ENCODE measurements around the gene TNXB.
A peak's percentile ranks its signal among the peaks of the same experiment; 100 is the strongest.
"Not testable (repeated sequence)": the region's sequence is repeated elsewhere in the genome, so short reads cannot be mapped to it uniquely, and the experiment has no call there.

Gene TNXB

GRCh38 chr6:32050562-32050961 lies 58.6 kb downstream of the TNXB start:
- Histone ChIP-seq H3K27ac (no peak overlapping the region), H3K4me1 (ENCODE audit: low read depth, poor library complexity, severe bottlenecking) (no peaks in the 10 kb centered on the region), H3K36me3 (ENCODE audit: insufficient read depth) (no peaks in the 10 kb centered on the region), H3K79me2 (ENCODE audit: insufficient read depth, low read depth) (no peaks in the 10 kb centered on the region), H3K27me3 (ENCODE audit: insufficient read depth, low read depth) (peaks cover 72% of the 10 kb centered on the region), H4K20me1 (ENCODE audit: insufficient read depth) (no peaks in the 10 kb centered on the region), H3K4me3 (IDR thresholded peaks at IDR 0.05; ENCODE audit: insufficient read depth, low read depth, low read length) (no peak overlapping the region), H3K4me2 (no peak overlapping the region), H2AFZ (ENCODE audit: low read depth) (no peak overlapping the region), H3K9ac (no peak overlapping the region)
- TF ChIP-seq CTCF (conservative IDR thresholded peaks at IDR 0.05; ENCODE audit: low read depth, low read length), result no peak

- not testable (repeated sequence) for H3K27ac ChIP-seq; H3K9ac ChIP-seq; H3K79me2 ChIP-seq (ENCODE audit: insufficient read depth, low read depth); H4K20me1 ChIP-seq (ENCODE audit: insufficient read depth); H3K4me2 ChIP-seq; H3K4me1 ChIP-seq (ENCODE audit: low read depth, poor library complexity, severe bottlenecking); H3K4me3 ChIP-seq (IDR thresholded peaks at IDR 0.05; ENCODE audit: insufficient read depth, low read depth, low read length); H2AFZ ChIP-seq (ENCODE audit: low read depth); H3K36me3 ChIP-seq (ENCODE audit: insufficient read depth)
- H3K27me3 ChIP-seq (ENCODE audit: insufficient read depth, low read depth), result peaks cover 64% of the 10 kb centered on the region
Observed at GRCh38 chr6:32049736-32050135, 59.4 kb downstream of the TNXB start.

- not testable (repeated sequence) for H3K4me3 ChIP-seq (IDR thresholded peaks at IDR 0.05; ENCODE audit: insufficient read depth, low read depth, low read length); H3K79me2 ChIP-seq (ENCODE audit: insufficient read depth, low read depth); H4K20me1 ChIP-seq (ENCODE audit: insufficient read depth); H3K4me1 ChIP-seq (ENCODE audit: low read depth, poor library complexity, severe bottlenecking); H3K4me2 ChIP-seq; H3K36me3 ChIP-seq (ENCODE audit: insufficient read depth); H3K27ac ChIP-seq; H2AFZ ChIP-seq (ENCODE audit: low read depth); H3K9ac ChIP-seq
- peaks cover 58% of the 10 kb centered on the region for H3K27me3 ChIP-seq (ENCODE audit: insufficient read depth, low read depth)
Observed at GRCh38 chr6:32049149-32049548, 60.0 kb downstream of the TNXB start.

- H3K27ac ChIP-seq, result no peak overlapping the region
Observed at GRCh38 chr6:32047855-32048766, 61.0 kb downstream of the TNXB start.

GRCh38 chr6:32047539-32047854 lies 61.6 kb downstream of the TNXB start:
- Histone ChIP-seq H3K9ac (no peak overlapping the region), H3K36me3 (ENCODE audit: insufficient read depth) (no peaks in the 10 kb centered on the region), H3K27me3 (ENCODE audit: insufficient read depth, low read depth) (peaks cover 50% of the 10 kb centered on the region), H4K20me1 (ENCODE audit: insufficient read depth) (no peaks in the 10 kb centered on the region), H3K4me1 (ENCODE audit: low read depth, poor library complexity, severe bottlenecking) (no peaks in the 10 kb centered on the region), H3K4me2 (no peak overlapping the region), H3K27ac (no peak overlapping the region), H3K4me3 (IDR thresholded peaks at IDR 0.05; ENCODE audit: insufficient read depth, low read depth, low read length) (no peak overlapping the region), H3K79me2 (ENCODE audit: insufficient read depth, low read depth) (no peaks in the 10 kb centered on the region), H2AFZ (ENCODE audit: low read depth) (no peak overlapping the region)
- TF ChIP-seq CTCF (conservative IDR thresholded peaks at IDR 0.05; ENCODE audit: low read depth, low read length), result no peak

More at GRCh38 chr6:32047855-32048766, 61.0 kb downstream of the TNXB start:
- Histone ChIP-seq H4K20me1 (ENCODE audit: insufficient read depth) (no peaks in the 10 kb centered on the region), H3K27me3 (ENCODE audit: insufficient read depth, low read depth) (peaks cover 56% of the 10 kb centered on the region), H3K79me2 (ENCODE audit: insufficient read depth, low read depth) (no peaks in the 10 kb centered on the region), H3K4me3 (IDR thresholded peaks at IDR 0.05; ENCODE audit: insufficient read depth, low read depth, low read length) (no peak overlapping the region), H3K36me3 (ENCODE audit: insufficient read depth) (no peaks in the 10 kb centered on the region), H3K4me1 (ENCODE audit: low read depth, poor library complexity, severe bottlenecking) (no peaks in the 10 kb centered on the region), H2AFZ (ENCODE audit: low read depth) (0 out of 2 replicates have a peak overlapping the region, but pooled peaks have one; percentile 18), H3K9ac (no peak overlapping the region), H3K4me2 (no peak overlapping the region)
- peak; percentile 69 for TF ChIP-seq CTCF (conservative IDR thresholded peaks at IDR 0.05; ENCODE audit: low read depth, low read length)

Data from KMS-11 (cell line).